Stimulated activated naive CD8-positive, alpha-beta T cell treated with anti-CD3 and anti-CD28 coated beads, Interleukin-15, Interleukin-2, amounts not matched to agents 100 U/mL and 50 U/mL, for 24 hours (primary cell): ENCODE data around the gene FUT8.
"Not testable (repeated sequence)": the region's sequence is repeated elsewhere in the genome, so short reads cannot be mapped to it uniquely, and the experiment has no call there.

Source experiments
- ATAC-seq: fragments of 150-1000 bp; cut with Tn5 transposase; one replicate; pipeline ENCODE4 v1.10.0; 2021
- DNase-seq: peaks from one replicate; pipeline ENCODE4 v3.0.0; 2021

The FUT8 gene

GRCh38 chr14:65453807-65454480 is 41.4 kb downstream of the FUT8 start:
- ATAC-seq (no peak), DNase-seq (no peak)

- ATAC-seq (no peak), DNase-seq (no peak)
Observed at GRCh38 chr14:65456247-65456646, 43.7 kb downstream of the FUT8 start.

GRCh38 chr14:65461730-65462129 is 49.2 kb downstream of the FUT8 start:
- ATAC-seq = no peak
- no peak for DNase-seq

- peak; percentile 99 for ATAC-seq
- DNase-seq = peak; percentile 27
Observed at GRCh38 chr14:65462411-65462810, 49.9 kb downstream of the FUT8 start.

GRCh38 chr14:65465584-65465983 is 53.1 kb downstream of the FUT8 start:
- DNase-seq (no peak), ATAC-seq (no peak)

- not testable (repeated sequence) for DNase-seq, ATAC-seq
Observed at GRCh38 chr14:65467926-65468325, 55.4 kb downstream of the FUT8 start.

- DNase-seq (no peak), ATAC-seq (no peak)
Observed at GRCh38 chr14:65469903-65470302, 57.4 kb downstream of the FUT8 start.

- DNase-seq = no peak
- peak; percentile 40 for ATAC-seq
Observed at GRCh38 chr14:65470404-65470880, 57.9 kb downstream of the FUT8 start.

GRCh38 chr14:65471038-65471878 is 58.7 kb downstream of the FUT8 start:
- DNase-seq (no peak), ATAC-seq (peak; percentile 61)

GRCh38 chr14:65472189-65472588 is 59.7 kb downstream of the FUT8 start:
- no peak for ATAC-seq

GRCh38 chr14:65476273-65476941 is 63.9 kb downstream of the FUT8 start:
- DNase-seq = no peak
- ATAC-seq = peak; percentile 85

More at GRCh38 chr14:65472189-65472588, 59.7 kb downstream of the FUT8 start:
- no peak for DNase-seq

- no peak for ATAC-seq
- no peak for DNase-seq
Observed at GRCh38 chr14:65476942-65477318, 64.4 kb downstream of the FUT8 start.

- DNase-seq (no peak), ATAC-seq (no peak)
Observed at GRCh38 chr14:65478017-65478416, 65.5 kb downstream of the FUT8 start.

- DNase-seq (no peak), ATAC-seq (peak; percentile 79)
Observed at GRCh38 chr14:65478596-65478995, 66.1 kb downstream of the FUT8 start.

- DNase-seq = no peak
- no peak for ATAC-seq
Observed at GRCh38 chr14:65479386-65479785, 66.9 kb downstream of the FUT8 start.

GRCh38 chr14:65482757-65483438 is 70.4 kb downstream of the FUT8 start:
- DNase-seq (no peak), ATAC-seq (no peak)

GRCh38 chr14:65483647-65484046 is 71.1 kb downstream of the FUT8 start:
- DNase-seq (no peak), ATAC-seq (no peak)

GRCh38 chr14:65485516-65485915 is 73.0 kb downstream of the FUT8 start:
- DNase-seq = no peak

GRCh38 chr14:65486863-65487262 is 74.3 kb downstream of the FUT8 start:
- DNase-seq (no peak), ATAC-seq (no peak)

More at GRCh38 chr14:65485516-65485915, 73.0 kb downstream of the FUT8 start:
- no peak for ATAC-seq

GRCh38 chr14:65487783-65488494 is 75.4 kb downstream of the FUT8 start:
- DNase-seq (no peak), ATAC-seq (no peak)

GRCh38 chr14:65491274-65491673 is 78.7 kb downstream of the FUT8 start:
- ATAC-seq = no peak

GRCh38 chr14:65492266-65492665 is 79.7 kb downstream of the FUT8 start:
- ATAC-seq = no peak
- no peak for DNase-seq

More at GRCh38 chr14:65491274-65491673, 78.7 kb downstream of the FUT8 start:
- no peak for DNase-seq
